Body of pancreas (tissue), 4 donors: Measurements from ENCODE around the gene IQCM.

Experiments used
- CTCF ChIP-seq, 7 experiments: fragments of 450-650 bp in 4 of 7; fragments of 200-600 bp in 3 of 7; sonication (generic) in 3 of 7; IDR thresholded peaks; one replicate each; pipeline ENCODE4 v1.5.1; 2016 to 2019; ENCODE audit warnings: antibody characterized with exemption in 7 of 7
- POLR2A ChIP-seq, 3 donors: fragments of 450-650 bp; IDR thresholded peaks; one replicate each; pipeline ENCODE4 v1.6.1; 2016; ENCODE audit warnings: antibody characterized with exemption in 3 of 3, mild to moderate bottlenecking in 2 of 3

- TF ChIP-seq CTCF (IDR thresholded peaks at IDR 0.05) (no peak), POLR2A (IDR thresholded peaks at IDR 0.05) (no peak)
Observed at GRCh38 chr4:149702414-149703293, 113.0 kb downstream of the IQCM start.
